Measurements from ENCODE around the gene CDH4.

CDH4 gene

DNA sequence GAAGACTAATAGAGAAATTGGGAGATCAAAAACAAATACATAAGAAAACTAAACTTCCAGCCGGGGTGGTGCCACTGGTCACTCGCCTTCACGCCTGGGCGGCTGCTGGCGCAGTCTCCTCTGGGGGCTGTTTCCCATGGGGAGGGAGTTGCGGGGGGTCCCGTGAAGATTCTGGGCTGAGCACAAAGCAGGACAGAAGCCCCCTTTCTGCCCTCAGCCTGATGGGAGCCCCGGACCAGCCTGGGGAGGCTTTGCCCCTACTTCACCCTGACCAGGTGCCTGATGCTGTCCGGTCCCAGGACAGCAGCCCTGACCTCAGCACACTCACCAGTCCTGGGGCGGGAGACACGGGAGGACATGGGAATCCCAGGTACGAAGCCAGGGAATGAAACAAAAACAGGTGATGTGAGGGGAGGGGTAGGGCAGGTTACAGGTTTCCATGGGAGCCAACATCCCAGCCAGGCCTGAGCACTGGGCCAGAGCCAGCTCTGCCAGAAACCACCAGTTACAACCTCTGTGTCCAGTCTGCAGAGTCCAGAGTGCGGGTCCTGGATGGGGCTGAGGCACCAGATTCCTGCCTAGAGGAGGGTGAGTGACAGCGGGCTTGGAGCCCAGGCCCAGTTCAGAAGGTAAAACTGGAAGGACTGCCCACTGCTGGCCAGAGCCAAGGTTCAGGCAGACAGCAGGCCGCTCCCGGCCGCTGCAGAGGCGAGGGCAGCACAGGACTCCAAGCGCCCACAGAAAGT, 487.2 kb downstream of the CDH4 start:
- Mint-ChIP-seq H3K27ac (no peak overlapping the region), H3K4me1 (no peaks in the 10 kb centered on the region), H3K4me3 (no peak overlapping the region), H3K36me3 (no peaks in the 10 kb centered on the region), H3K27me3 (peaks cover 3% of the 10 kb centered on the region), H3K9me3 (no peaks in the 10 kb centered on the region)

DNA sequence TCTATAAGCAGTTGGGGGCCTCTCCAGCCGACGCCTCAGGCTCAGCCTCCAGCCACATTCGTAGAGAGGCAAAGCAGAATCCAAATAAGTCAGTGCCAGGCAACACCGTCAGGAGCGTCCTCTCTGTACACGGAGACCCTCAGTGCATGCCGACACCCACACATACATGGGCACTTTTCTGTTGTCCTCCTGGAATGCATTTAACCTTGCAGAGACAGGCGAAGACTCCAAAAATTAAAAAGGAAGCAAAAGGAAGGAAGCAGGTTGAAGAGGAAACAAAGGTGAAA, 487.7 kb downstream of the CDH4 start:
- no peak overlapping the region for H3K27ac Mint-ChIP-seq
- H3K27me3 Mint-ChIP-seq, result peaks cover 3% of the 10 kb centered on the region
- no peaks in the 10 kb centered on the region for H3K4me1 Mint-ChIP-seq
- H3K4me3 Mint-ChIP-seq, result no peak overlapping the region
- H3K36me3 Mint-ChIP-seq, result no peaks in the 10 kb centered on the region
- H3K9me3 Mint-ChIP-seq, result no peaks in the 10 kb centered on the region

DNA sequence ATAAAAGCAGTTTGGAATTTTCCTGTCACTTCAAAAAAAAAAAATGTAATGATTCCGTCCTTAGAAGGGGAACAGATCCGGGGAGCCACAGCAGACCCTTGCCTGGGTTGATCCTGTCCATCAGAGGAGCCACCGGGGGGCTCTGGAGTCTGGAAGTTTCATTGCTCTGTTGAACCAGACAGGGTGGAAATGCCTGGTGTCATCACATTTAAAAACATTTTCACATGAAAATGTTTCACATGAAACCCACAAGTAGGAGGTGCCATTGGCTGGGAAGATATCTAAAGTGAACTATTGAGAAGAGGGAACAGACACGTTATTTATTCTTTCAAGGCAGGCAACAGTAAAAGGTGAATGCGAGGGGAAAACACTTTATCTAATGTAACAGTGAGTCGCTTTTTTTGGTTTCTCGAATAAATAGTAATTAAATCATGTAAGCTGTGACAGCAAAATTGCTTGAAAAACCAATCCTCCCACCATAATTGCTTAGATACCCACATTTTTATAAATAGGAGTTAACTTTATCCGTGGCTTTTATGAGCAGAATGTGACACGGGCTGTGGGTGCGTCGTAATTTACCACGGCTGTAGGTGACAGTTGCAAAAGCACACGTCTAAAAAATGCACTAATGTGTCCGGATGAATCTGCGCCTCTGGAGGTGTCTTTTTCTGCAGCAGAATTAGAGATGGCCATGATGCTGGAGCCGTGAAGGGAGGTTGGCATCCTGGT, 490.2 kb downstream of the CDH4 start:
- H3K4me3 Mint-ChIP-seq, result no peak overlapping the region

DNA sequence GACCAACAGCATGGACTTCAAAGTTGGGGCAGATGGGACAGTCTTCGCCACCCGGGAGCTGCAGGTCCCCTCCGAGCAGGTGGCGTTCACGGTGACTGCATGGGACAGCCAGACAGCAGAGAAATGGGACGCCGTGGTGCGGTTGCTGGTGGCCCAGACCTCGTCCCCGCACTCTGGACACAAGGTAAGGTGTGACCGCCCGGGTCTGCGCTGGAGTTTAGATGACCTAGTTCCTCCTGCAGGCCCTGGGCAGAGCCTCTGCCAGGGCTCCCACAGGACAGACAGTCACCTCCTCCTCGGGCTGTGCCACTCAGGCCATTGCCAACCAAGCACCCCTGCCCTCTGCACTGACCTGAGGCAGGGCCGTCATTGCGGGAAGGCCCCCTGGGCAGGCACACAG, 491.5 kb downstream of the CDH4 start:
- Mint-ChIP-seq H3K27ac (no peak overlapping the region), H3K4me1 (no peaks in the 10 kb centered on the region), H3K4me3 (no peak overlapping the region), H3K9me3 (no peaks in the 10 kb centered on the region), H3K27me3 (no peaks in the 10 kb centered on the region), H3K36me3 (no peaks in the 10 kb centered on the region)

More for the DNA sequence above, 490.2 kb downstream of the CDH4 start:
- no peak overlapping the region for H3K27ac Mint-ChIP-seq
- H3K36me3 Mint-ChIP-seq, result no peaks in the 10 kb centered on the region
- no peaks in the 10 kb centered on the region for H3K27me3 Mint-ChIP-seq
- no peaks in the 10 kb centered on the region for H3K9me3 Mint-ChIP-seq
- H3K4me1 Mint-ChIP-seq, result no peaks in the 10 kb centered on the region

- Mint-ChIP-seq H3K4me1 (no peaks in the 10 kb centered on the region), H3K9me3 (no peaks in the 10 kb centered on the region), H3K36me3 (no peaks in the 10 kb centered on the region), H3K4me3 (no peak overlapping the region), H3K27ac (no peak overlapping the region), H3K27me3 (no peaks in the 10 kb centered on the region)
These were observed 492.8 kb downstream of the CDH4 start for GRCh38 chr20:61744691-61745396.

DNA sequence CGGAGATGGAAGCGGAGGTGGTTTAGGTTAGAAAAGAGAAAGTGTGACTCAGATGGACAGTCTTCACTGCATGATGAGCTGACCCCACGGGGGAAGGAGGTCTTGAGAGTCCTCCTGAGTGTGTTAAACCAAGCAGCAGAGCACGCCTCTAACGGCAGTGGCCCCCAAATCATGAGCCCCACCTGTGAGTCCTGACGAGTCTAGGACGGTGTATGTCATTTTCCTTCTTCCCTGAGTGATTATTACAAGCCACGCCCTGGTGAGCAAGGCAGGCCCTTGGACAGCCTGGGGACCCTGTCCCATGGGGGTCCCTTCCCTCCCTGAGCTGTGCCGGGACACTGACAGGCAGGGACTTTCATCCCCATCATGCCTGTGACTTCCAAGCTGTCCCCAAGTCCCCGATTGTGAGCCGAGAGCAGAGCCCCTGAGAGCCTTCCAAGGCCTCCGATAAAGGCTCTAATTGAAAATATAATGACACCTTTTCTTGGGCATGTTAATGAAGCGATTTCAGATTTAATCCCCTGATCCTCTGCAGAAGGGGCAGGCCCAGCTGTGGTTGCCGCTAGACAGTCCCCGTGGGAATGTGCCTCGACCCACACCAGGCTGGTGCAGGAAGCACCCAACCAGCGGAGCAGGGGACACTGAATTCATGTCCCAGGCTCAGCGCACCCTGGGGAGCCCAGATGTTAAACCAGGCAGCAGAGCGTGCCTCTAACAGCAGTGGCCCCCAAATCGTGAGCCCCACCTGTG, 493.5 kb downstream of the CDH4 start:
- Mint-ChIP-seq H3K9me3 (no peaks in the 10 kb centered on the region), H3K4me3 (no peak overlapping the region), H3K27ac (no peak overlapping the region), H3K36me3 (no peaks in the 10 kb centered on the region), H3K27me3 (no peaks in the 10 kb centered on the region), H3K4me1 (no peaks in the 10 kb centered on the region)

DNA sequence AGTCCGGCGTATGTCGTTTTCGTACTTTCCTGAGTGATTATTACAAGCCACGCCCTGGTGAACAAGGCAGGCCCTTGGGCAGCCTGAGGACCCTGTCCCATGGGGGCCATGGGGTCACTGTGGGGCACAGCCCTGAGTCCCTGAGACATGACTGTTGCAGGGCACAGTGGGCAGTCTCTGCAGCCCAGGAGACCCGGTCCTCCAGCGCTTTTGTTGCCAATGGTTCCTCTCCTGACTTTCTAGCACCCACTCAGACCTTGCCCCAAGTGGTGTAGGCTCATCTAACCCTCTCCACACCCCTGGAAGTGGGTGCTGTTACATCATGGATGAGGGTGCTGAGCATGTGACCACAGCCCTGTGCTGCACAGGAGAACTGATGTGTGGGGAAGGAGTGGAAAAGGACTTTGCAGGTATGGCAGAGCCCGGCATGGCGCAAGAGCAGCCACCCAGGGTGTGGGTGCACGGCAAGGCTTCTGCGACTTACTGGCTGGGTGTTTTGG, 494.1 kb downstream of the CDH4 start:
- Mint-ChIP-seq H3K4me3 (no peak overlapping the region), H3K27me3 (no peaks in the 10 kb centered on the region), H3K27ac (no peak overlapping the region), H3K36me3 (no peaks in the 10 kb centered on the region), H3K4me1 (no peaks in the 10 kb centered on the region), H3K9me3 (no peaks in the 10 kb centered on the region)

DNA sequence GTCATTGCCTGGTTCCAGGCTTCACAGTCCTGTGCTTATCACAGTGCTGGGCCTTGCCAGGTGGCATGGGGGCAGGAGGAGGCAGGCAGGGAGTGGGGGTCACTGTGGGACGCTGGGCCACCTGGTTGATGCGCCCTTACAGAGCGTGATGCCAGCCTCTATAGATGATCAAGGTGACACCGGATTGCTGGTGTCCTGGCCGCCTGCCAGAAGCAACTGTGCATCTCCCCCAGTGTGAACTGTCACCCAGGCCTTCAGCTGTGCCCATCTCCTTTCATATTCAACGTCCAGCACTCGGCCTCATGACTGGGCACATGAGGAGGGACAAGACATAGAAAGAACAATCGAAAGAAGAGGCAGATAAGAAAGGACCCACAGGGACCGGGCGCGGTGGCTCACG, 494.7 kb downstream of the CDH4 start:
- Mint-ChIP-seq H3K36me3 (no peaks in the 10 kb centered on the region), H3K27ac (no peak overlapping the region), H3K27me3 (no peaks in the 10 kb centered on the region), H3K4me1 (no peaks in the 10 kb centered on the region), H3K4me3 (no peak overlapping the region), H3K9me3 (no peaks in the 10 kb centered on the region)

DNA sequence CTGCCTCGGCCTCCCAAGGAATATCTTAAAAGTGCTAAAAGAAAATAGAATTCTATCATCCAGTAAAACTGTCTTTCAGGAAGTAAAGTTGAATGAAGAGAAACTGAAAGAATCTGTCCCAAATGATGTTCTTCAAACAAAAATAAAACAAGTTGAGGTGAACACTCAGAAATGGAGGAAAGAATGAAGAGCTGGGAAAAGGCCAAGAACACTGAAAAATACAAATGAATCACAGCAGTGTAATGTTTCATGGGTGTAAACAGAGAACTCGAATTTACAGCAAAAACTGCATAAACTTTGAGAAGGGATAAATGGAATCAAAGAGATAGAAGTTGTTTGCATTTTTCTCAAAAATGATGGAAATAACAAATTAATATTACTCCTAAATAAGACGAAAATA, 496.3 kb downstream of the CDH4 start:
- Mint-ChIP-seq H3K9me3 (no peaks in the 10 kb centered on the region), H3K4me3 (no peak overlapping the region), H3K4me1 (no peaks in the 10 kb centered on the region), H3K36me3 (no peaks in the 10 kb centered on the region), H3K27ac (no peak overlapping the region), H3K27me3 (no peaks in the 10 kb centered on the region)

GRCh38 chr20:61749406-61750075, 497.5 kb downstream of the CDH4 start:
- H3K27me3 Mint-ChIP-seq, result no peaks in the 10 kb centered on the region
- H3K4me1 Mint-ChIP-seq, result no peaks in the 10 kb centered on the region
- no peaks in the 10 kb centered on the region for H3K36me3 Mint-ChIP-seq
- H3K9me3 Mint-ChIP-seq, result no peaks in the 10 kb centered on the region
- H3K4me3 Mint-ChIP-seq, result no peak overlapping the region
- no peak overlapping the region for H3K27ac Mint-ChIP-seq

DNA sequence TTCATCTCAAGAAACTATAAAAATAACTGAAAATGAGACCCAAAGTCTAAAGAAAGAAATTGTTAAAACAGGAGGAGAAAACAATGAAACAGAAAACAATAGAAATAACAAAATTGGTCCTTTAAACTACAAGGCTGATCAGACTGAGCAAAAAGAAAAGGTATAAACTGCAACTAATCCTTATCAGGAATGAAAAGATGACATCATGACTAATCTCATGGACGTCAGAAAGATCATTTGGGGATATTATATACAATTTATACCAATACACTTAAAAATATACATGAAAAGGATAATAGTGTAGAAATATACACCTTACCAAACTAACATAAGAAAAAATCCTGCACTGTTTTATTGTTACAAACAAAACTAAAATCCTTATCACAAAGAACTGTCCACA, 498.0 kb downstream of the CDH4 start:
- no peak overlapping the region for H3K4me3 Mint-ChIP-seq
- H3K27ac Mint-ChIP-seq, result no peak overlapping the region
- H3K9me3 Mint-ChIP-seq, result no peaks in the 10 kb centered on the region
- H3K36me3 Mint-ChIP-seq, result no peaks in the 10 kb centered on the region
- no peaks in the 10 kb centered on the region for H3K4me1 Mint-ChIP-seq
- H3K27me3 Mint-ChIP-seq, result no peaks in the 10 kb centered on the region

DNA sequence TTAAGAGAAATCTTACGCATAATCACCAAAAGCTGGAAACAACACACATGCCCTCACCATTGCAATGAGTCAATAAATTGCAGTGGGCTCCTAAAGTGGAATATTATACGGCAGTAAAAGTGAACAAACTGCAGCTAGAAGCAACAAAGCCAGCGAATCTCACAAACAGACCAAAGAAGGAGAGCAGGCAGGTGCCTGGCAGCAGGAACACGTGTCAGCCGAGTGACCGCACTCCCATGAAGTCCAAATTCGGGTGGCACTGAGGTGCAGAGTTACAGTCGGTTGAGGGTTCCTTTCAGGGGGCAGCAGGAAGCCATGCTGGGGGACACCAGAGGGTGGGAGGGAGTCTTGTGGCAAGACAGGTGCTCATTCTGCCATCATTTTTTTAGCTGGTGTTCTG, 500.5 kb downstream of the CDH4 start:
- Mint-ChIP-seq H3K36me3 (no peaks in the 10 kb centered on the region), H3K27me3 (no peaks in the 10 kb centered on the region), H3K9me3 (no peaks in the 10 kb centered on the region), H3K4me3 (no peak overlapping the region), H3K4me1 (no peaks in the 10 kb centered on the region), H3K27ac (no peak overlapping the region)

- Mint-ChIP-seq H3K4me1 (no peaks in the 10 kb centered on the region), H3K27me3 (no peaks in the 10 kb centered on the region), H3K36me3 (no peaks in the 10 kb centered on the region), H3K9me3 (no peaks in the 10 kb centered on the region), H3K27ac (no peak overlapping the region), H3K4me3 (no peak overlapping the region)
These were observed 501.4 kb downstream of the CDH4 start for GRCh38 chr20:61753316-61753942.

- Mint-ChIP-seq H3K27ac (no peak overlapping the region), H3K9me3 (no peaks in the 10 kb centered on the region), H3K4me3 (no peak overlapping the region), H3K27me3 (no peaks in the 10 kb centered on the region), H3K4me1 (no peaks in the 10 kb centered on the region), H3K36me3 (no peaks in the 10 kb centered on the region)
These were observed 502.2 kb downstream of the CDH4 start for GRCh38 chr20:61753987-61754956.
